Endothelial cell of umbilical vein (primary cell): ENCODE results near the gene FOXF1.

Experiments
- CTCF ChIP-seq, 2 donors: IDR thresholded peaks; 1 replicate in 1 of 2; 2 replicates in 1 of 2; pipeline ENCODE4 v1.5.1; 2011; ENCODE audit warnings: low read length in 2 of 2, mild to moderate bottlenecking in 2 of 2, moderate library complexity in 2 of 2, control low read depth in 1 of 2, inconsistent platforms in 1 of 2, low read depth in 1 of 2; ENCODE audit not compliant: insufficient read depth in 1 of 2; ENCODE audit errors: extremely low read depth in 1 of 2
- EZH2 ChIP-seq: IDR thresholded peaks from 2 replicates; pipeline ENCODE4 v1.6.1; 2012; ENCODE audit warnings: borderline replicate concordance, low read depth, mild to moderate bottlenecking, moderate library complexity, low read length, inconsistent platforms; ENCODE audit not compliant: severe bottlenecking
- FOS ChIP-seq: IDR thresholded peaks from 2 replicates; pipeline ENCODE4 v1.6.1; 2011; ENCODE audit warnings: mild to moderate bottlenecking, low read length, moderate library complexity, borderline replicate concordance; ENCODE audit not compliant: insufficient read depth
- MAX ChIP-seq: IDR thresholded peaks from 2 replicates; pipeline ENCODE4 v1.6.1; 2011; ENCODE audit not compliant: insufficient read depth, insufficient read length
- MYC ChIP-seq: IDR thresholded peaks from one replicate; pipeline ENCODE4 v1.6.1; 2011; ENCODE audit warnings: mild to moderate bottlenecking, low read depth, low read length
- POLR2A ChIP-seq: IDR thresholded peaks from 2 replicates; pipeline ENCODE4 v1.6.1; 2012; ENCODE audit warnings: low read depth, mild to moderate bottlenecking, control low read depth, low read length

- TF ChIP-seq EZH2, result no peak
- TF ChIP-seq CTCF (IDR thresholded peaks at IDR 0.05; ENCODE audit: extremely low read depth in 1 of 2, insufficient read depth in 1 of 2, low read depth in 1 of 2, low read length in 2 of 2), result no peak
- no peak for TF ChIP-seq MYC
- TF ChIP-seq FOS, result no peak
- no peak for TF ChIP-seq MAX
- TF ChIP-seq POLR2A, result no peak
Observed at GRCh38 chr16:86465434-86465833, 44.9 kb upstream of the FOXF1 start.
